PFSK-1 (cell line): ENCODE data around the gene ZNF827.

Experiments
- POLR2AphosphoS5 ChIP-seq: IDR thresholded peaks from 2 replicates; pipeline ENCODE4 v1.6.1; 2012; ENCODE audit warnings: low read depth, mild to moderate bottlenecking, control low read depth, low read length, moderate library complexity
- SIN3A ChIP-seq: IDR thresholded peaks from 2 replicates; pipeline ENCODE4 v1.6.1; 2012; ENCODE audit warnings: mild to moderate bottlenecking, low read length, moderate library complexity, borderline replicate concordance; ENCODE audit not compliant: insufficient read depth
- TAF1 ChIP-seq: IDR thresholded peaks from 2 replicates; pipeline ENCODE4 v1.6.1; 2012; ENCODE audit warnings: low read length, control low read depth, borderline replicate concordance; ENCODE audit not compliant: insufficient read depth
- TF ChIP-seq, protein P1 (sequence below), 2 experiments: IDR thresholded peaks; 2 replicates each; pipeline versions ENCODE4 v1.6.1 to v1.8.0; 2011 to 2012; ENCODE audit warnings: low read depth in 2 of 2, low read length in 2 of 2, control low read depth in 1 of 2, inconsistent platforms in 1 of 2, mild to moderate bottlenecking in 1 of 2, moderate library complexity in 1 of 2; ENCODE audit not compliant: insufficient read depth in 1 of 2

DNA sequence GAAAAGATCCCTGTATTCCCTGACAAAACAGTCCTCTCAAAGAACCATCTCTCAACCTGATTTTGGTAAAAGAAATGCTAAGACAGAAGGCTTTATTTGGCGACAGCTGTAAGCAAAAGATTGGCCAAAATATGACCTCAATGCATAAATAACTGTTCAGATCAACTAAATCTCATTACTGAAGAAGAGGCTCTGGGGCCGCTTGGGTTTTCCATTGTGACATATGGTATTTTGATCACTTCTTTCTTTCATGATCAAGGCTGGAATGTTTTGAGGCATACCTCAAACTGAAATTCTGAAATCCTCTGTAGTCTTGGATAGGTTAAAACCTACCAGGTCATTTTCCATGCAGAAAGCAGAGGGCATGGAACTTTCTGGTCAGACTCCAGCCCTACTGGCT is 152.4 kb downstream of the ZNF827 start:
- TF ChIP-seq, protein P1, sequence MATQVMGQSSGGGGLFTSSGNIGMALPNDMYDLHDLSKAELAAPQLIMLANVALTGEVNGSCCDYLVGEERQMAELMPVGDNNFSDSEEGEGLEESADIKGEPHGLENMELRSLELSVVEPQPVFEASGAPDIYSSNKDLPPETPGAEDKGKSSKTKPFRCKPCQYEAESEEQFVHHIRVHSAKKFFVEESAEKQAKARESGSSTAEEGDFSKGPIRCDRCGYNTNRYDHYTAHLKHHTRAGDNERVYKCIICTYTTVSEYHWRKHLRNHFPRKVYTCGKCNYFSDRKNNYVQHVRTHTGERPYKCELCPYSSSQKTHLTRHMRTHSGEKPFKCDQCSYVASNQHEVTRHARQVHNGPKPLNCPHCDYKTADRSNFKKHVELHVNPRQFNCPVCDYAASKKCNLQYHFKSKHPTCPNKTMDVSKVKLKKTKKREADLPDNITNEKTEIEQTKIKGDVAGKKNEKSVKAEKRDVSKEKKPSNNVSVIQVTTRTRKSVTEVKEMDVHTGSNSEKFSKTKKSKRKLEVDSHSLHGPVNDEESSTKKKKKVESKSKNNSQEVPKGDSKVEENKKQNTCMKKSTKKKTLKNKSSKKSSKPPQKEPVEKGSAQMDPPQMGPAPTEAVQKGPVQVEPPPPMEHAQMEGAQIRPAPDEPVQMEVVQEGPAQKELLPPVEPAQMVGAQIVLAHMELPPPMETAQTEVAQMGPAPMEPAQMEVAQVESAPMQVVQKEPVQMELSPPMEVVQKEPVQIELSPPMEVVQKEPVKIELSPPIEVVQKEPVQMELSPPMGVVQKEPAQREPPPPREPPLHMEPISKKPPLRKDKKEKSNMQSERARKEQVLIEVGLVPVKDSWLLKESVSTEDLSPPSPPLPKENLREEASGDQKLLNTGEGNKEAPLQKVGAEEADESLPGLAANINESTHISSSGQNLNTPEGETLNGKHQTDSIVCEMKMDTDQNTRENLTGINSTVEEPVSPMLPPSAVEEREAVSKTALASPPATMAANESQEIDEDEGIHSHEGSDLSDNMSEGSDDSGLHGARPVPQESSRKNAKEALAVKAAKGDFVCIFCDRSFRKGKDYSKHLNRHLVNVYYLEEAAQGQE (IDR thresholded peaks at IDR 0.05; ENCODE audit: insufficient read depth in 1 of 2, low read depth in 2 of 2, low read length in 2 of 2): no peak
- TF ChIP-seq POLR2AphosphoS5 (no peak), SIN3A (no peak), TAF1 (no peak)
